Measurements from ENCODE around the gene ASPRV1.

ASPRV1 gene

DNA sequence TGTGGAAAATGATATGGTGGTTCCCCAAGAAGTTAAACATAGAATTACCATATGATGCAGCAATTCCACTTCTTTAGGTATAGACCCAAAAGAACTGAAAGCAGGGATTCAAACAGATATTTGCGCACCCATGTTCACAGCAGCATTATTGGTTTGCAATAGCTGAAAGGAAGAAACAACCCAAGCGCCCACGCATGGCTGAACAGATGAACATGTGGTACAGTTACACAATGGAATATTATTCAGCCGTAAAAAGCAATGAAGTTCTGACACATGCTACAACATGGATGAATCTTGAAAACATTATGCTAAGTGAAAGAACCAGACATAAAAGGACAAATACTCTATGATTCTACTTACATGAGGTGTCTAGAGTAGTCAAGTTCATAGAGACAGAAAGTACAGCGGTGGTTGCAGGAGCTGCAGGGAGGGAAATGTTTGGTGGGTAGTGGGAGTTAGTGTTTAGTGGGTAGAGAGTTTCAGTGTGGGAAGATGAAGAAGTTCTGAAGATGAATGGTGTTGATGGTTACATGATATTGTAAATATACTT lies 26.7 kb upstream of the ASPRV1 start:
- no peak for DNase-seq (ENCODE audit: low read depth)

DNA sequence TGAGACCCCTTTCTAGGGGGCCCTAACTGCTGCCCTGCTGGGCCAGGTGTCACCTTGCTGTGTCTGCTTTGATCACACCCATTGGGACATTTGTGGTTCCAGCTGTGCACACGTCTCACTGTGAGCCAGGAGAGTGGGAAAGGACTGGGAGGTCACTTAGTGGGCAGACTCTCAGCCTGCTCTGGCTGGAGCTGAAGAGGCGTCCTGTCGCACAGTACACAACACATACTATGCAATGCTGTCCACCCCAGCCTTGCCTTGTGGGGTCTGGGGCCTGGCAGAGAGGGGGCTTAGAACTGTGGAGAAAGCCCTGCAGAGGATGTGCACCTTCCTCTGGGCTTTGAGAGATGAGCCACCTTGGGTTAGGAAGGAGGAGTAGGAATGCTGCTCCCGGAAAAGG lies 25.3 kb upstream of the ASPRV1 start:
- DNase-seq (ENCODE audit: low read depth): no peak

DNA sequence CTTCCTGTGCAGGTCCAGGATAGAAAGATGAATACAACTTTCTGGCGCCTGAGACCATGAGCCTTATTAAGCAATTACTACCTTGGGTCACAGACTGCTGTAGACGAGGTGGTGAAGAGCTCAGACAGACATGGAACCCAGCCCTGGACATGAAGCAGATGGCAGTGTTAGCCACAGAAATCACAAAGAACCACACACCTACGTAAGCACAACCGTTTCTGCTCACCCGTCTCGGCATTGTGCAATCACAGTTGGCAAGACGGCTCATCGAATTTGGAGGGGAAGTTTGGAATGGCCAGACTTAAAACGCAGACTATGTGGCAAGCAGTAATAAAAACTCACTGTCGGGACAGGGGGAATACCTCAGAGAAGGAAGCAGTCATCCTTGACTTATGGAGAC lies 24.3 kb upstream of the ASPRV1 start:
- DNase-seq (ENCODE audit: low read depth): no peak

DNA sequence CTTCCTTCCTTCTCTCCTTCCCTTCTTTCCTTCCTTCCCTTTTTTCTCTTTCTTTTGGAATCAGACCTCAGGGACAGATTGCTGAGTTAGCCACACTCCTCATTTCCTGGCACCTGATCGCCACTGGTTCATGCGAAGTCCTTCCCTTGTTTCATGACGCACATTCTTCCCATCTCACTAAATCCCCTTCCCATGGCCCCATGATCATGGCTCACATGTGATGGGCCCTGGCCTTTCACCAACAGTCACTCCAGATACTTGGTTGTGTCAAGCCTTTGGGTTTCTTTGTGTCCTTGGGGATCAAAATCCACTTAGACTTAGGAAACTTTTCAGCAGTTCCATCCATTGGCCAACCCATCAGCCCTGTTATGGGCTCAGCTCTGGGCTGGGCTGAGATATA lies 23.8 kb upstream of the ASPRV1 start:
- DNase-seq (ENCODE audit: low read depth): no peak

DNA sequence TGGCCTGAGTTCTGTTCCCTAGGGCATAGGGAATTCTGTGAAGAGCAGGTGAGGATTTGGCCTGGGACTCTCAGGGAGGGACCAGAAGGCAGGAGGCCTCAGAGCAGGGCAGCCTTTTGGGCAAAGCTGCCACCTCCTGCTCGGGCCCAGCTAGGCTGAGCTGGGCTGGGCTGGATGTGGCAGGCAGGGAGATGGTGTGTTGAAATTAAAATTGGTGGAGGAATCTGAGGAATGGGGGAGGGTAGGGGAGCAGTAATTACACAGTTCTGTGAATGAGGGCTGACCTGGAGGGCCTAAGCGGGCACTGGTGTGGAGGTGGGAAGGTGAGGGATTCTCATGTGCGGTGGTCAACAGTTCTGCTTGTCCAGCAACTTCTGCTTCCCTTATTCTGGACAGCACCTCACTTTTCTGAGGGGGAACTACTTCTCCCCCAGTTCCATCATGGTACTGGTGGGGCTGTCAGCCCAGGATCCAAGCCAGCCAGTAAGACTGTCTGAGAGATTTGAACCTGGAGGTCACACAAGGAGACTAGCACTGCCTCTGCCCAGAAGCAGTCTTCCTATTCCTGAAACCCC lies 22.0 kb upstream of the ASPRV1 start:
- no peak for DNase-seq (ENCODE audit: low read depth)

DNA sequence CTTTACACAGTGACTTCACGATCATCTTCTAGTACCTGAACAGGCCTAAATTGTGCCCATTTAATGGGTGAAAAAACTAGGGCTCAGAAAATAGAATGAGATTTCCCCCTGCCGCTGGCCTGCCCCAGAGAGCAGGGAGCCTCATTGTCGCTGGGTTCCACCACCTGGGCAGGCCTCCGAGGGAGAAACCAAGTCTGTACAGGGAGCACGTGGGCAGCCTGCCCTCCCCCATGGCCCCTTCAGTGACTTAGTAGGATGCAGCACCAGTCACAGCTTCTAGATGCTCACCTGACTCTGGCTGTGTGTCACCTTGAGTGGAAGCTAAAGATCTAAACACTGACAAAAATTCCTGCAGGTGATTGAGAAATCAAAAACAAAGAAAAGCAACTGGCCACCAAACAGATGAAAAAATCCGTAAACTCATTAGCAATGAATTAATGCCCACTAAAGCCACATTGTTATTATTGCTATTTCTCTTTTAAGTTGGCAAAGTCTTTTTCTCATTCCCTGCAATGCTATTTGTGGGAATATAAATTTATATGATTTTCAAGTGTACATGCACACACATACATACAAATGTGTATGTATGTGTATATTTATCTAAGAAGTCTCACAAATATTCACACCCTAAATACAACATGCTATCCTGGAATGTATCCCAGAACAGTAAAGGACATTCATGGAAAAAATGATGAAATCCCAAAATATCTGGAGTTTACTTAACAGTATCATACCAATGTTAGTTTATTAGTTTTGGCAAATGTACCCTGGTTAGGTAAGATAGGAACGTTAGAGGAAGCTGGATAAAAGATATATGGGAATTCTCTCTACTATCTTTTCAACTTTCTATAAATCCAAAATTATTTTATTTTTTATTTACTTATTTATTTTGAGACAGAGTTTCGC lies 18.7 kb upstream of the ASPRV1 start:
- DNase-seq (ENCODE audit: low read depth): no peak

DNA sequence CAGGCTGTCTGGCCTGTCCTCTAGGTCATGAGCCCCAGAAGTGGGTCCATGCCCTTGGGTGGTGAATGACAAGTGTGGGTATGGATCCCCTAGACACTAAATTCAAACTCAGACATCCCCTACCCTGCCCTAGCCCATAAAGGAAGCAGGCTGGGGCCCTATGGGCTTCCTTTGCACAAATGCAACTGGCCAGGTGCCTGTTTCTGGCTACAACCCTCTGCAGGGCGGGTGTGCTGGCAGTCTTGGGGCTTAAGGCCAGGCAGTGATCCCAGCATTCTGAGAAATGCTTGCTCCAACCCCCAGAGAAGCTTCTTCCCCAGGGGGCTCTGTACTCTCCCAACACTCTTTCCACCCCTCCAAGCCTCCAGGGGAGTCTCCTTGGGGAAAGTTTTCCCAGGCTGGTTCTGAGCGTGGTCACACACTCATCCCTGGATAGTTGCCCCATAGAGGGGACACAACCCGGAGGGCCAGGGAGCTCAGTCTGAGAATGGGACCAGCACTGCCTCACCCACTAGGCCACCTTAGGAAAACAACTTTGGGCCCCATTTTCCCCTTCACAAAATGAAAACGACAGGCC lies 16.6 kb upstream of the ASPRV1 start:
- DNase-seq (ENCODE audit: low read depth): no peak

DNA sequence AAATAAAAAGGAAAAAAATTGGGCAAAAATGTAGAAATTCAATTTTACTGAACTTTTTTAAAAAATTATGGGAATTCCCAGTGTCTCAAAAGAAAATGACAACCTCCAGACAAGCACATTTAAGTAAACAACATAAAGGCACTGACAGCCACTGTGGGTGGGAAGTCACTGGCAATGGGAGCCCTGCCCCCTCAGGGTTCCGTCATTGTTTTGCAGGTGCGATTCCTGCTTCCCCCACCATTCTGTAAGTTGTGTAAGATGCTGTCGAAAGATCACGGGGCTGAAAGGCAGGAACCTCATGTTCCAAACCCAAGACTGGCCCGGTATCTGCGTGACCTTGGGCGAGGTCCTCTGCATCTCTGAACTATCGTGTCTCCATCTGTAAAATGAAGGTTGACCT lies 15.8 kb upstream of the ASPRV1 start:
- DNase-seq (ENCODE audit: low read depth): no peak

DNA sequence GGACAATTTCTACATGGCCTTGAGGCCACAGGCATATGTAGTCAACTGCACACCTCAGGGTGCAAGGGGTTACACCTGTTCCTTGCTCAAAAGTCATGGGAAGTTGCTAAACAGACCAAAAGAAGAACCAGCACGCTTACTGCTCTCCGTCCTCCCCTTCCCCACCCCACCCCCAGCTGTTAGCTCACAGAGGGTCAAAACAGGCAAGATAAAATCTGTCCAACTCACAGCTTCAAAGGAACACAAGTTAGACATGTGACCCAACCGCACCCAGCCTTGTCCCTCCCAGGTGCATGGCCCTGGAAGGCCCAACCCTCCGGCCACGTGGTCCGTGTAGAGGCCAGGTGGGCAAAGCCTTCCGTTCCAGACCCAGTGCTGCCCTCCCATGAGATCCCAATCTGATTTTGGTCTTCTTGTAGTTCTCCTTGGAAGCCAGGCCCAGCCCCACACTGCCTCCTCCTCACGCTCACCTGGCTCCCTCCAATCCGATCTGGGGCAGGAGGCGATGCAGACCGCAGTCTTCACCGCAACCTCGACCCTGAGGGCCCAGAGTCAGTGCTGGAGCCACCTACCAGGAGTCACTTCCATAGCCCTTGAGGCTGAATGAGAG lies 14.5 kb upstream of the ASPRV1 start:
- no peak for DNase-seq (ENCODE audit: low read depth)

DNA sequence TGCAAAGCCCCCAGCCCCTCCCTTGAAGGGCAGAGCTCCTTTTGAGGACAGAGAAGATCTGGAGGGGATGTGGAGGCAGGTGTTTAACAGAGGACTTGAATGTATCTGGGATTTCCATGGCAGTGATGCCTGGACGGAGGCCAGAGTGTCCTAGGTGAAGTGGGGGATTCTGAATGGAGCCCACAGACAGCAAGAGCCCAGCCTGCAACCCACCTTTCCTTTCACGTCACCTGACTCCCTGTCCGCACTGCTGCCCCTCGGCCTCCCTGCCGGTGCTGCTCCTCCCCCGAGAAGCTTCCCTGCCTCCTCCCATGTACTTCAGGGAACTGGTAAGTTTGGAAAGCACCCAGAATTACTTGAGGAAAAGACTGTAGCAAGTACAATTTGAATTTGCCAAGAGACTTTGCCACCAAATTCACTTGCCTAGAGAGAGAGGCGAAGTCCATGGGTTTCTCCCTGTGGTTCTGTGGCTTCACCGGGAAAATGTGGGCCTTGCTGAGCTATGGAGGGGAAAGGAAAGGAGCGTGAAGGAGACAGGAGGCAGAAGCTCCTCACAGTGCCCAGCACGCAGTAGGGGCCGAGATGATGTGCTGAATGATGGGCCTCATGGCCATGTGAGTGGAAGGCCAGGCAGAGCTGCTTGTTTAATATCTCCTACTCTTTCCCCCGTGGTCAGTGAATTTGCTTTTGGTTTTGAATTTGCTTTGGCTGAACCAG lies 13.9 kb upstream of the ASPRV1 start:
- no peak for DNase-seq (ENCODE audit: low read depth)

DNA sequence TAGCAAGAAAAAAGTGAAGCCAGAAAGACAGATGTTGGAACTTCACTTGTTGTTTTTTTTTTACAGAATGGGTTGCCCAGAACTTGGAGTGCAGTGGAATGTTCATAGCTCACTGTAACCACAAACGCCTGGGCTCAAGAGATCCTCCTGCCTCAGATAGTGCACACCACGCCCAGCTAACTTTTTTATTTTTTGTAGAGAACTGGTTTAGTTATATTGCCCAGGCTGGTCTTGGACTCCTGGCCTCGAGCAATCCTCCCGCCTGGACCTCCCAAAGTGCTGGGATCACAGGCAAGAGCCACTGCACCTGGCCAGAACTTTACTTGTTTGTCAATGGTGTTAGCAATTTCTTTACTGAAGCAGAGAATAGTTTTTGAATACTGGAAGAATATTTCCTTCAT lies 11.9 kb upstream of the ASPRV1 start:
- no peak for DNase-seq (ENCODE audit: low read depth)

DNA sequence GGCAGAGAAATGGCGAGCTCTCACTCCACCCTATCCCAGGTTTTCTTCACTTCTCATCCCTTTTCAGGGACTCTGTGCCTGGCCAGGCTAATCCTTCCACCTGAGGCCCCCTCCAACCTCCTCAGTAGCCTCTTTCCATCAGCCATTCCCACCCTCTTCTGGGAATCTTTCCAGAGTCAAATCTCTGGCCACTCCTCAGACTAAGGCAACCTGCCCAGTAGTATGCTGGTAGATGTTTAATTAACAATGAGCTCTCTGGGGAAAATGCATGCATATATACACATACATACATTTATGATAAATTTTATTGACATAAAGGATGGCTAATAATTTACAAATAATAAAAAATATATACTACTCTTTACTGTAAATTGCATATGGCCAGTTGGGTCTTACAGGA lies 11.4 kb upstream of the ASPRV1 start:
- DNase-seq (ENCODE audit: low read depth): no peak

DNA sequence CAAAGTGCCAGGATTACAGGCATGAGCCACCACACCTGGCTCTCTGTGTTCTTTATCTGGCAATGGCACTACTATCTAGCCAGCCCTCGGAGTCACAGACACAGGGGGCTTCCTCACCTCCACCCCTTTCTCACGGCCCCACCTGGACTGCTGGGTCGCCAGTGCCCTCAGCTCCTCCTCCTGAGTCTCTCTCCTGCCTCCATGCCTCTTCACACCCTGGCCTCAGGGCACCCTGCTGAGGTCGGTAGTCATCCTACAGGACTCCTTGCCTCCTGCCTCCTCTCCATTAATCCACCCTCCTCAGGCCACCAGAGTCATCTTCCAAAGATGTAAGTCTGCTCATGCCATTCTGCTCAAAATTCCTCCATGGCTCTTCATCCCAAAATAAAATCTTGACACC lies 8.6 kb upstream of the ASPRV1 start:
- DNase-seq (ENCODE audit: low read depth): no peak

DNA sequence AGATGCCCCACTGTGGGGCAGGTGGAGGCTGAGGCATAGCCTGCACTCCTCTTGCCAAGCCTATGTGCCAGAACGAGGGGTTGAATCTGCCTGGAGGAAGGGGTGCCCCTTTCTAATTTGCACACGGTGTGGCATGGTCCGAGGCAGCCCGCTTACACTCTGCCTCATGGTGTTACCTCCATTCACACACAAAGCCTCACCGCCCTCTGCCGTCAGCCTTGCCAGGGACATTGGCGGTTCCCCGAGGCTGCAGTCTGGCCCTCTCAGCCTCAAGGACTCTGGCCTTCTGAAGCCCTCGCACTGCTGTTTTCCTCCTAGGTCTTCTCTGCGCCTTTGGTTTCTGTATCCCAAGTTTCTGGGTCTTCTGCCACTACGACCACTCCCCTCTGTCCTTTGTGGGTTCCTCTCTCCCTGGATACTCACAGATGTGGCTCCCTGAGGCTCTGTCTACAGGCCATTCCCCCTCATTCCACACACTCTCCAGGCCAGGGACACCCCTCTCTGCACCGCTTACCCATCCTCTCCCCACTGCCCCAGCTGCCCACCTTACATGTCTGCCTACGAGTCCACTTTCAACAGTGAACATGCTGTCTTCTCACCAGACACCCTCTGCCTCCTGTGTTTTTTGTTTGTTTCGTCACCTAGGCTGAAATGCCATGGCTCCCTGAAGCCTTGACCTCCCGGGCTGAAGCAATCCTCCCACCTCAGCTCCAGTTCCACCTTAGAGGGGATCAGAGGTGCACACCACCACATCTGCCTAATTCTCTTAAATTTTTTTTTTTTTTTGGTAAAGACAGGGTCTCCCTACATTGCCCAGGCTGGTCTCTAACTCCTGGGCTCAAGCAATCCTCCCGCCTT lies 7.9 kb upstream of the ASPRV1 start:
- no peak for DNase-seq (ENCODE audit: low read depth)

DNA sequence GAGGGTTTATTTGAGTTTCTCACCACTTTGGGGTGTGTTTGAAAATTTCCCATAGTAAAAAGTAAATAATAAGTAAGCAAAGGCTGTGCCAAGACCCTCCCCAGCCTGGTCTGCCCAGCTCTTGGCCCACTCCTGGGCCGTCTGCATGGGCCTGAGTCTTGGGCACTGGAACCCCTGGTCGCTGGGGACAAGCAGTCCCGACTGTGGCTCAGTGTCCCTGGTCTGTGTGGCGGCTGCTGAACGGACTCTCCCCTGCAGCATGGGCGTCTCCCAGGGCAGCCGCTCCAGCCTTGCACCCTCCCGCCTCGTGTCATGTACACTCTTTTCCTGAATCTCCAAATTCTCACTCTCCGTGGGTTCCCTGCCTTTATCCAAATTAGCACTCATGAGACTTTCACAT lies 7.2 kb upstream of the ASPRV1 start:
- no peak for DNase-seq (ENCODE audit: low read depth)

DNA sequence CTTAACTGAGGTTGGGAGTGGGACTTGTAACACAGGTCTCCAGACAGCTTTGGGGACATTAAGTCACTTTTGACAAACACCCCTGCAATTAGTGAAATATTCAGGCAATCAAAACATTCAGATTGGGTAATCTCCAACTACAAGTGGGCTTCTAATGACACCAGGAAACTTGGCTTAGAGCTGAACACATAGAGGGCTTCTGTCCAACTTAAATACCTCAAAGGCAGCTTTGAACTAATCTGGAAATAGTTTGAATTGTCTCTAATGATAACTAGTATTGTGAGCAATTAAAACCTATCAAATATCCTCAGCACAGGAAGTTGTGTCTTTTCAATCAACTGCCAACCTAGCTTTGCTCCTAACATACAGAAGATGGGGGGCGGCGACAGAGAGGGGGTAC lies 5.1 kb upstream of the ASPRV1 start:
- DNase-seq (ENCODE audit: low read depth): no peak

DNA sequence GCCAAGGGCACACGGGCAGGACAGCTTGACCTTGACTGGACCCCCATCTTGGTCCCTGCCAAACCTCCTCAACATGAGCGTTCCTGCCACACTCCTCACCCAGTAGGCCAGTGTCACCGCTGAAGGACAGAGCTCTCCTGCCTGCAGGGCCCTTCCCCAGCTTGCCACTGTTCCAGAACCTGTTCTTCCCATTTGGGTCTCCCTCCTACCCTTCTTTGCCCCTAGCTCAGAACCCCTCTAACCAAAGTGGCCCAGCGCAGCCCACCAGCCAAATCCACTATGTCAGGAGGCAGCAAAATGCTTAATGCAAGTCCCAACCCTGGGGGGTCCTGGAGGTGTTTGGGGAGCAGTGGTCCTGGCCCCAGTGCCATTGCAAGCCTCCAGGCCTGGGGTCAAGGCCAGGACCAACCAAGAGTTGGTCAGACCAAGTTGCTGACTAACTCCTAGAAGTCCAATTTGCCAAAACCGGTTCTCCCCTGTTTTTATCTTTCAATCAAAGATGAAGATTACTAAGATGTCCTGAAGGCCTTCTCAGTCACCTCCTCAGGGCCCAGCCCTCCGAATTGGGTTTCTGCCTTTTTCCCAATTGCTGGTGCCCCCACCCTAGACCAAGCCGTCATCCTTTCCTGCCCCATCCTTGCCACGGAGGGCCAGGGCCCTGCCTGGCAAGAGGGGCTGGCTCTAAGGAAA lies 4.5 kb upstream of the ASPRV1 start:
- no peak for DNase-seq (ENCODE audit: low read depth)

DNA sequence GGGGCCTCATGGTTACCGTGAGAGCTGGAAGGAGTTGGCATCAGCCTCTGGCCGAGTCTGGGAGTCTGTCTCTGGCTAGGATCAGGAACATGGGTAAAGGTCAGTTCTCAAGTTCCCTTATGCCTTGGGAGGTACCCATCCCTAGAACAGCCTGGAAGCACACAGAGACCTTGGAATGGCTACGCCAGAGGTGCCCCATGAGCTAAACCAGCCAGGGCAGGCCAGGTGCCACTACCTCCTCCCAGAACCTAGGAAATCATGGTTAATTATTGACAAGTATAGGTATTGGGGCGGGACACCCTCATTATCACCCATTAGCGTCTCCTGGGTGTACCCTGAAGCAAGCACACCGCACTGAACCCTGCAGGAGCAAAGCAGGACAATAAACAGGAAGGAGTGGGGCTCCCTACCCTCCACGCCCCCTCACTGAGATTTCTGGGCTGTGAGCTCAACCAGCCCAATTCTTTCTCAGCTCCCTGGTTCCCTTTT lies 3.0 kb upstream of the ASPRV1 start:
- DNase-seq (ENCODE audit: low read depth): no peak

DNA sequence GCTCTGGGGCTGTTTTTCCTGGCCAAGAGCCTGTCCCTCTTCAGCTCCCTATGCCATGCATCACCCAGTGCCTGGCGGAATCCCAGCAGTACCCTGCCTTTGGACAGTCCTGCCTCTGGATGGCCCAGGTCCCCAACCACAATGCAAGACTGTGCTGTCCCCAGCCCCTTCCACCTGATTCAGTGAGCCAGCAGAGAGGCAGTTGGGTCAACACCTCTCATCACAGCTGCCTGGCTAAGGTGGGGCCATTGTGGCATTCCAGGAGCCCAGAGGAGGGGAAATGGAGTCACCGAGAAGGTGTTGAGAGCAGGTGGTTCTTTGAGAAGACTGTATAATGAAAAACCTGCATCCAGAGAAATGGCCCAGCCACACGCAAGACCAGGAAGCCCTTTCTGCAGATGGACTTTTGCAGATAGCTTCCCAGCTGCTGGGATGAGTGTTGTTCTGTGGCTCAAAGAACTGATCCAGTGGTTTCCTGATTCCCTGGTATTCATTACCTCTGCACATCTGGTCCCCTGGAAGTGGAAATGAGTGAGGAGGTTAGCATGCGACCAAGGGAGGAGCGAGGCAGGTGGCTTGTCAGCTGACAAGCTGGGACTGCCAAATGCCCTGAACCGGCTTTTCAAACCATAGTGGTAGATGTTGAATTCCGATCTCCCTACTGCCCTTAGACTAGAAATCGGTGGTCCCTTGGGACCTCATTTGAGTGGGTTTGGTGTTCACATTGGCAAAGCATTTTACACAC lies 1.7 kb upstream of the ASPRV1 start:
- DNase-seq (ENCODE audit: low read depth): no peak

DNA sequence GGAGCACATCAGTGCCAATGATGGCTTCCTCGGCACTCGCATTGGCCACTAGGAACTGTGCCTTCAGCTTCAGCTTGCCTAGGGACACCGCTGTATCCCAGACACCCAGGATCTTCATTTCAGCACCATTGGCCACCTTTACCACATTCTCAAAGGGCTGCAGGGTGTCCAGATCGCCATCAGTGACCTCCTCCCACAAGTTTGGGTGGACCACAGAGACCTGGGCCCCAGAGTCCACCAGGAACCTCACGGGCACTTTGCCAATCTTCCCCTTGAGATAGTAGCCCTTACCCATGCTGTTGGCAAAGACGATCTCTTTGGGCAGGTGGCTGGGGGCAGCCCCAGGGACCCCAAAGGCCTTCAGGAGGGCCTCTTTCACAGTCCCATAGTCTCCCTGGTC lies 610 bp downstream of the ASPRV1 start:
- DNase-seq (ENCODE audit: low read depth): no peak
